ENCODE data around the gene CEP350.

CEP350 gene

DNA sequence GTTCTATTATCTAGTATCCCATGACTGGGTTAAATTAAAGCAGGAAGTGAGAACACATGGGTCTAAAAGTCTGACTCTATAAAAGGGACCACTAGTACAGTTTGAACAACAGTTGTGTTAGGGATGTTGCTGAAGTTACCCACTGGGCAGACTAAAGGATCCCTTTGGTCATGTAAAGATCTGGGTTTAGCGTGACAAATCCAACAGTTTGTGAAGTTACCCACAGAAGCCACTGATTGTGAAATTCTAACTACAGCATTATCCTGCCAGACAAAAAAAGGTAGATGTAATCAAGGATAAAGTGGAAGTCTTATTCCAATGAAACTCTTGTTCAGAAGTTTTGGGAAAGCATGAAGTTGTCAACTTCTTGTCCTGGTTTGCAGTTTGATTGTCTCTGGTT, 205.7 kb downstream of the CEP350 start:
- no peaks in the 10 kb centered on the region for H3K27me3 Mint-ChIP-seq (ENCODE audit: low read depth, poor library complexity)
- no peak overlapping the region for H3K4me3 Mint-ChIP-seq
- no peak overlapping the region for H3K27ac Mint-ChIP-seq
- DNase-seq = no peak
- H3K9me3 Mint-ChIP-seq = no peaks in the 10 kb centered on the region
- H3K4me1 Mint-ChIP-seq = peaks cover 31% of the 10 kb centered on the region
- H3K36me3 Mint-ChIP-seq (ENCODE audit: low read depth) = peaks cover 5% of the 10 kb centered on the region
- TF ChIP-seq, protein P1, sequence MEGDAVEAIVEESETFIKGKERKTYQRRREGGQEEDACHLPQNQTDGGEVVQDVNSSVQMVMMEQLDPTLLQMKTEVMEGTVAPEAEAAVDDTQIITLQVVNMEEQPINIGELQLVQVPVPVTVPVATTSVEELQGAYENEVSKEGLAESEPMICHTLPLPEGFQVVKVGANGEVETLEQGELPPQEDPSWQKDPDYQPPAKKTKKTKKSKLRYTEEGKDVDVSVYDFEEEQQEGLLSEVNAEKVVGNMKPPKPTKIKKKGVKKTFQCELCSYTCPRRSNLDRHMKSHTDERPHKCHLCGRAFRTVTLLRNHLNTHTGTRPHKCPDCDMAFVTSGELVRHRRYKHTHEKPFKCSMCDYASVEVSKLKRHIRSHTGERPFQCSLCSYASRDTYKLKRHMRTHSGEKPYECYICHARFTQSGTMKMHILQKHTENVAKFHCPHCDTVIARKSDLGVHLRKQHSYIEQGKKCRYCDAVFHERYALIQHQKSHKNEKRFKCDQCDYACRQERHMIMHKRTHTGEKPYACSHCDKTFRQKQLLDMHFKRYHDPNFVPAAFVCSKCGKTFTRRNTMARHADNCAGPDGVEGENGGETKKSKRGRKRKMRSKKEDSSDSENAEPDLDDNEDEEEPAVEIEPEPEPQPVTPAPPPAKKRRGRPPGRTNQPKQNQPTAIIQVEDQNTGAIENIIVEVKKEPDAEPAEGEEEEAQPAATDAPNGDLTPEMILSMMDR (IDR thresholded peaks at IDR 0.05) = no peak

DNA sequence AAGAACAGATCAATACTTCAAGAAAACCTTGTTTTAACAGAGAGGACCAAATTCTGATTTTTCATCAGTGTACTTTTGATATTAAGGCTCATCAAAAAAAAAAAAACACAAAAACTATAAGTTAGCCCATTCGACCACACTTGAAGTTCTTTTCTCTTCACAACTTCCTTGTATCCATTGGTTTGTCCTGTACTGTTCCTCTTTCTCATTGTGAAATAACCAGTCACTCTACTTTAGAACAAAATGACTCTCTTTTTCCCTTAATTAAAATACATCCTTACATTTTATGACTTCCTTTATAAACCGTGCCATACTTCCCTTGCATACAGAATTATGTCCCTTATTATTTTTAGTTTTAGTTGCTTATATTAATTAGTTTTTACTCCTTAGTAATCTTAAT, 208.4 kb downstream of the CEP350 start:
- no peak overlapping the region for H3K4me3 Mint-ChIP-seq
- TF ChIP-seq, protein P1 (IDR thresholded peaks at IDR 0.05) = no peak
- H3K27me3 Mint-ChIP-seq (ENCODE audit: low read depth, poor library complexity) = no peaks in the 10 kb centered on the region
- peaks cover 5% of the 10 kb centered on the region for H3K36me3 Mint-ChIP-seq (ENCODE audit: low read depth)
- H3K27ac Mint-ChIP-seq = no peak overlapping the region
- no peaks in the 10 kb centered on the region for H3K9me3 Mint-ChIP-seq
- DNase-seq = no peak
- peaks cover 16% of the 10 kb centered on the region for H3K4me1 Mint-ChIP-seq

Measured in nephron progenitor cell (in vitro differentiated cells).